ENCODE data around the gene MAGI2. TPM values are rescaled to one million over a fixed set of nuclear protein-coding genes. Genes with fewer than 3 reads are reported as not detected.
"Not testable (repeated sequence)": the region's sequence is repeated elsewhere in the genome, so short reads cannot be mapped to it uniquely, and the experiment has no call there.

MAGI2 gene
- total RNA-seq, 1 donor from 2014 or later, result 2.5 TPM

DNA sequence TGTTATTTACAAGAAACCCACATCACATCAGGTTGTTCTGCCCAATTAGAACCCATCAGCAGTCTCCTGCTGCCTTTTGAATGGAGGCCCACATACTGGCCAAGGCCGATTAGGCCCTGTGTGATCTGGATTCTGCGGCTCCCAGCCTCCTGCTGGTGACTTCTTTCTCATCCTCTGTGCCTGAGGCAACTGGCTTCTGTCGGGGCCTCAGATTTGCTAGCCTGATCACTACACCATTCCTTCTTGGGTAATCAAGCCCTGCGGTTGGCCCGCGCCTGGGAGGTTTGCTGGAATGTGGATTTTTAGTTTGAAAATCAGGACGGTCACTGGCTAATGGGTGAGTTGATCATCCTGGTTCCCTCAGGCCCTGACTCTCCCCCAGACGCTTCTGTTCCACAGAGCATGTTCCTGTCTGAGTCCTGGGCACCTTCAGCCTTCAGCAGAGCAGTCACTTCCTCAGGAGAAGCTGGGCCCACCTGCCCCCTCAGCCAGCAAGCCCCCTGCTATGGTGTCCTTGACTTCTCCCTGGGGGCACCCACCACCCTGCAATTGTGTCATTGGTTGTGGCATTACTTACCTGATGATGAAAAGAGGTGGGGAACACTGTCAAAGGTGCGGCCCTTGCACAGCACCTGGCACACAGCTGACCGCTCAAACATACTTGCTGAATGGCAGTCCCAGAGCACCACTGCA lies 1447.3 kb downstream of the MAGI2 start:
- no peak for DNase-seq (ENCODE audit: low read depth)
- TF ChIP-seq CTCF (IDR thresholded peaks at IDR 0.05; ENCODE audit: insufficient read depth, low read length, poor library complexity, severe bottlenecking), result peak; percentile 4
- no peak overlapping the region for H3K4me3 ChIP-seq (ENCODE audit: low read depth, low read length)
- no peaks in the 10 kb centered on the region for H3K27me3 ChIP-seq (ENCODE audit: control insufficient read depth, insufficient read depth, low read length)
- H3K36me3 ChIP-seq (ENCODE audit: control insufficient read depth, insufficient read depth, low read length), result no peaks in the 10 kb centered on the region

GRCh38 chr7:78002715-78003114 lies 1450.8 kb downstream of the MAGI2 start:
- no peak for TF ChIP-seq CTCF (IDR thresholded peaks at IDR 0.05; ENCODE audit: insufficient read depth, low read length, poor library complexity, severe bottlenecking)
- H3K4me3 ChIP-seq (ENCODE audit: low read depth, low read length), result no peak overlapping the region
- no peaks in the 10 kb centered on the region for H3K27me3 ChIP-seq (ENCODE audit: control insufficient read depth, insufficient read depth, low read length)
- no peak for DNase-seq (ENCODE audit: low read depth)
- no peaks in the 10 kb centered on the region for H3K36me3 ChIP-seq (ENCODE audit: control insufficient read depth, insufficient read depth, low read length)

DNA sequence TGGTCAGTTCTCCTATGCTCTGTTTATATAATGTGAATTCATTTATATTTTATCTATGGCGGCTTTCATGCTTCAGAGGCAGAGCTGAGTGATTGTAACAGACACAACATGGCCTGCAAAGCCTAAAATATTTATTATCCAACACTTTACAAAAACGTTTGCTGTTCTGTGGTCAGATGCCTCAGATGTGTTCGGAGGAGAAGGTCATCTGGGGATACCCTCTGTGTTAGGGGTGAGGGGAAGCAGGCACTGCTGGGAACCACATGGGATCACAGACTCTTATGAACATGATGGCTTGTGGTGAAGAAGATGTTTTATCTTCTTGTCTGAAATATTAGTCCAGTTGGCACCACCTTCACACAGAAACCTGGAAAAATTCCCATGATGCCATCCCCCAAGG lies 1451.4 kb downstream of the MAGI2 start:
- no peak for DNase-seq (ENCODE audit: low read depth)
- TF ChIP-seq CTCF (IDR thresholded peaks at IDR 0.05; ENCODE audit: insufficient read depth, low read length, poor library complexity, severe bottlenecking), result no peak
- H3K36me3 ChIP-seq (ENCODE audit: control insufficient read depth, insufficient read depth, low read length), result no peaks in the 10 kb centered on the region
- H3K27me3 ChIP-seq (ENCODE audit: control insufficient read depth, insufficient read depth, low read length), result no peaks in the 10 kb centered on the region
- H3K4me3 ChIP-seq (ENCODE audit: low read depth, low read length), result no peak overlapping the region

- H3K4me3 ChIP-seq (ENCODE audit: low read depth, low read length); H3K27me3 ChIP-seq (ENCODE audit: control insufficient read depth, insufficient read depth, low read length); DNase-seq (ENCODE audit: low read depth); H3K36me3 ChIP-seq (ENCODE audit: control insufficient read depth, insufficient read depth, low read length): not testable (repeated sequence)
Observed at GRCh38 chr7:77999168-77999567, 1454.3 kb downstream of the MAGI2 start.

DNA sequence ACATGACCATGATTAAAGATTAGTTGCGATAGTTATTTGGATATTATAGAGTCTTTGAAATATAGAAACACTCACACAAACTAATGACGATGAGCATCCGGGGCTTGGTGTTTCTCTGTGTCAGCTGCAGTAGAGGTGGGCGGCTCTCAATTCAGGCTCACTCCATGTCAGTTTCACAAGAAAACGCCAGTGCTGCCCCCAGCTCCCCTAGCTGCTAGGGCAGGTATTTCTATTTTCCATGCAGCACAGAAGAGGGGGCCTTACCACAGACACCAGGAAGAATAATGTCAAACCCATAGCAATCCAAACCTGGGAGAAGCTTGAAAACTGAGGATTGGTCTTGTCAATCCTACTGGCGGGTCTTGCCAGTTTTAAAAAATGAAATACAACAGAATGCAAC lies 1457.8 kb downstream of the MAGI2 start:
- Histone ChIP-seq H3K27me3 (ENCODE audit: control insufficient read depth, insufficient read depth, low read length) (no peaks in the 10 kb centered on the region), H3K4me3 (ENCODE audit: low read depth, low read length) (no peak overlapping the region), H3K36me3 (ENCODE audit: control insufficient read depth, insufficient read depth, low read length) (no peaks in the 10 kb centered on the region)
- no peak for DNase-seq (ENCODE audit: low read depth)
- peak; percentile 38 for TF ChIP-seq CTCF (IDR thresholded peaks at IDR 0.05; ENCODE audit: insufficient read depth, low read length, poor library complexity, severe bottlenecking)

GRCh38 chr7:77993838-77994237 lies 1459.6 kb downstream of the MAGI2 start:
- H3K4me3 ChIP-seq (ENCODE audit: low read depth, low read length), result no peak overlapping the region
- no peak for DNase-seq (ENCODE audit: low read depth)
- no peaks in the 10 kb centered on the region for H3K27me3 ChIP-seq (ENCODE audit: control insufficient read depth, insufficient read depth, low read length)
- no peak for TF ChIP-seq CTCF (IDR thresholded peaks at IDR 0.05; ENCODE audit: insufficient read depth, low read length, poor library complexity, severe bottlenecking)
- no peaks in the 10 kb centered on the region for H3K36me3 ChIP-seq (ENCODE audit: control insufficient read depth, insufficient read depth, low read length)

All from kidney epithelial cell (primary cell).